ENCODE measurements around the gene OIT3.
"Not testable (repeated sequence)": the region's sequence is repeated elsewhere in the genome, so short reads cannot be mapped to it uniquely, and the experiment has no call there.

Gene OIT3

DNA sequence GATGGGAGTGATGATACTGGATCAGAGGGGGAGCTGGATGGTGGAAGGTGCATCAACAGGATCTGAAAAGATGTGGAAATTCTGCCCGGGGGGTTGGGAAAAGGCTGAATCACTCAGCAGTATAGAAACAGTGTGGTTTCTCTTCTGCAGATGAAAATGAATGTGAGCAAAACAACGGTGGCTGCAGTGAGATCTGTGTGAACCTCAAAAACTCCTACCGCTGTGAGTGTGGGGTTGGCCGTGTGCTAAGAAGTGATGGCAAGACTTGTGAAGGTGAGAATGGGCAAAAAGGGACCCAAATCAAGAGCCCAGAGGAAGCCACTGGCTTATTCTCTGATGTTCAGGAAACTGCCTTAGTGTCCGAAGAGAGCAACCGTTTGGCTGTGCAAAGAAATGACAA lies 12.9 kb downstream of the OIT3 start:
- CTCF ChIA-PET: no interaction called here
- no peak overlapping the region for H3K4me3 ChIP-seq (ENCODE audit: low read depth, low read length)
- no peak for DNase-seq (ENCODE audit: low read depth, low spot score)
- POLR2A ChIA-PET: no interaction called here
- TF ChIP-seq, protein P1, sequence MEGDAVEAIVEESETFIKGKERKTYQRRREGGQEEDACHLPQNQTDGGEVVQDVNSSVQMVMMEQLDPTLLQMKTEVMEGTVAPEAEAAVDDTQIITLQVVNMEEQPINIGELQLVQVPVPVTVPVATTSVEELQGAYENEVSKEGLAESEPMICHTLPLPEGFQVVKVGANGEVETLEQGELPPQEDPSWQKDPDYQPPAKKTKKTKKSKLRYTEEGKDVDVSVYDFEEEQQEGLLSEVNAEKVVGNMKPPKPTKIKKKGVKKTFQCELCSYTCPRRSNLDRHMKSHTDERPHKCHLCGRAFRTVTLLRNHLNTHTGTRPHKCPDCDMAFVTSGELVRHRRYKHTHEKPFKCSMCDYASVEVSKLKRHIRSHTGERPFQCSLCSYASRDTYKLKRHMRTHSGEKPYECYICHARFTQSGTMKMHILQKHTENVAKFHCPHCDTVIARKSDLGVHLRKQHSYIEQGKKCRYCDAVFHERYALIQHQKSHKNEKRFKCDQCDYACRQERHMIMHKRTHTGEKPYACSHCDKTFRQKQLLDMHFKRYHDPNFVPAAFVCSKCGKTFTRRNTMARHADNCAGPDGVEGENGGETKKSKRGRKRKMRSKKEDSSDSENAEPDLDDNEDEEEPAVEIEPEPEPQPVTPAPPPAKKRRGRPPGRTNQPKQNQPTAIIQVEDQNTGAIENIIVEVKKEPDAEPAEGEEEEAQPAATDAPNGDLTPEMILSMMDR (IDR thresholded peaks at IDR 0.05; ENCODE audit: insufficient read depth, low read length, missing control alignments): no peak

DNA sequence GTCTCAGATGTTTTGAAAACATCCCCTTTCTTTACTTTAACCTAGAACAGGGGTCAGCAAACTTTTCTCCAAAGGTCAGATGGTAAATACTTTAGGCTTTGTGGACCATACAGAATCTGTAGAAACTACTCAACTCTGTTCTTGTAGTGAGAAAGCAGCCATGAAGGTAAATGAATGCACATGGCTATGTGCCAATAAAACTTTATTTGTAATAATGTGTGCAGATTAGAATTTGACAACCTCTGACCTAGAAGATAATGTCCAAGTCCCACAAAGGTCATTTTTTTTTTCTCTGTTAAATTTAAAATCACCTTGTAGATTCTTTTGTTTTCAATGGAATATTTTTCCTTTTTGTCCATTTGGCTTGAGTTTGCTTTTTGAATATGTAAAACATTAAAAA lies 17.2 kb downstream of the OIT3 start:
- POLR2A ChIA-PET: no interaction called here
- CTCF ChIA-PET: interaction anchor here (0.7 kb wide), 1 partner anchor 75 kb away, joined by 3 read pairs; no protein-coding TSS in a partner anchor
- no peak for DNase-seq (ENCODE audit: low read depth, low spot score)
- H3K4me3 ChIP-seq (ENCODE audit: low read depth, low read length): no peak overlapping the region
- TF ChIP-seq, protein P1 (IDR thresholded peaks at IDR 0.05; ENCODE audit: insufficient read depth, low read length, missing control alignments): no peak

DNA sequence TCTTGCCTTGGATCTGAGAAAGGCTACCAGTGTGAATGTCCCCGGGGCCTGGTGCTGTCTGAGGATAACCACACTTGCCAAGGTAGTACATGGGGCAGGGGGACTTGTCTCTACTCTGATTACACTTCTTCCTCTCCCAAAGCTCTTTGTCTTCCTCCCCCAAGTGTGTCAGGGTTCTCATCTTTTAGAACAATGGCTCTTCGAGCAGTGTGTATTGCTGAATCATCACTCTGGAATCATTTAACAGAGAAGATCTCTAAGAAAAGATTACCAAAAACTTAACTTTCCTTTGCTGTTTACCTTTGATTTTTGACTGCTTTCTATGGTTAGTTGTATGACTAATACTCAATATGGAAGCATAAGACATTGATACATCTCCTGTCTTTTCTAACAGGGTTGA lies 18.2 kb downstream of the OIT3 start:
- TF ChIP-seq, protein P1 (IDR thresholded peaks at IDR 0.05; ENCODE audit: insufficient read depth, low read length, missing control alignments): no peak
- DNase-seq (ENCODE audit: low read depth, low spot score): no peak
- ChIA-PET POLR2A (no interaction called here), CTCF (no interaction called here)
- H3K4me3 ChIP-seq (ENCODE audit: low read depth, low read length): no peak overlapping the region

DNA sequence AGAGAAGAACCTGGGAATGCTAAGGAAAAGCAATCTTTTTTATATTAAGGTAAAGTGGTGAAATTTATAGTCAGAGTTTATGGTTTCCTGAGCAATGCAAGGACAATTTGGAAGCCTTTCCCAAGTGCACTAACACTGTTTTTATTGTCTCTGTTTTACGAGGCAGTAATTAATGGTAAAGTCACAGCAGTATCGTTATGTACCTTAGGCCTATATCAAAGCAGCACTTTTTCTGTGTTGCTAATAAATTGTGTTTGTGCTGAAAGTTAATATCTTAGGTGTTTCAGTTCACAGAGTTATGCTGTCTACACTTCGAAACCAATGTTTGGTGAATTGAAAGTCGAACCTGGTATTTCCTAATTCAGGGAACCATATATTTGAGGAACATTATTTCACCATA lies 19.2 kb downstream of the OIT3 start:
- ChIA-PET POLR2A (interaction anchor here (0.6 kb wide), 1 partner anchor 484 kb away, joined by 4 read pairs; no protein-coding TSS in a partner anchor), CTCF (no interaction called here)
- no peak overlapping the region for H3K4me3 ChIP-seq (ENCODE audit: low read depth, low read length)
- no peak for DNase-seq (ENCODE audit: low read depth, low spot score)
- TF ChIP-seq, protein P1 (IDR thresholded peaks at IDR 0.05; ENCODE audit: insufficient read depth, low read length, missing control alignments): no peak

DNA sequence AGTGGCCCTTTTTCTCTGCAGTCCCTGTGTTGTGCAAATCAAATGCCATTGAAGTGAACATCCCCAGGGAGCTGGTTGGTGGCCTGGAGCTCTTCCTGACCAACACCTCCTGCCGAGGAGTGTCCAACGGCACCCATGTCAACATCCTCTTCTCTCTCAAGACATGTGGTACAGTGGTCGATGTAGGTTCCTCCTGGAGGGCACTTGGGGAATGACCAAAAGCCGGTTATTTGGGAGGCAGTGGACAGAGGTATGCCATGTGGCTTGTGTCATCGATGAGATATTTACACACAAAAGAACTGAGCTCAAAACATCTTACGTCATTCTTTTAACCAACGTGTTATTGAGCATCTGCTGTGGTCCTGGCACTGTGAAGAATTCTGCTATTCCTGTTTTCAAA lies 19.7 kb downstream of the OIT3 start:
- no peak for DNase-seq (ENCODE audit: low read depth, low spot score)
- no peak overlapping the region for H3K4me3 ChIP-seq (ENCODE audit: low read depth, low read length)
- TF ChIP-seq, protein P1 (IDR thresholded peaks at IDR 0.05; ENCODE audit: insufficient read depth, low read length, missing control alignments): no peak
- ChIA-PET CTCF (no interaction called here), POLR2A (no interaction called here)

DNA sequence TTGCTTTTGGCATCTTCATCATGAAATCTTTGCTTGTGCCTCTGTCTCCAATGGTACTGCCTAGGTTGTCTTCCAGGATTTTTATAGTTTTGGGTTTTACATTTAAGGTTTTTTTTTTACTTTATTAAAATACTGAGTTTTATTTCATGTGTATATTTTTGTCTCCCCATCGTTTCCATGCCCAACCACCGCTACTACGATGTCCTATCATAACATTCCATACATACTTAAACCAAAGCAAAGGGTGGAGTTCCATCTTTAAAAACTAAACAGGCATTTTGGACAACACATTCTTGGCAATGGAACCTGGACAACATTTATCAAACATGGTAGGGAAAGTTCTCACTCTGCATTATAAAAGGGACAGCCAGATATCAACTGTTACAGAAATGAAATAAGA lies 23.7 kb downstream of the OIT3 start:
- DNase-seq (ENCODE audit: low read depth, low spot score); H3K4me3 ChIP-seq (ENCODE audit: low read depth, low read length); CTCF ChIA-PET; POLR2A ChIA-PET: not testable (repeated sequence)

DNA sequence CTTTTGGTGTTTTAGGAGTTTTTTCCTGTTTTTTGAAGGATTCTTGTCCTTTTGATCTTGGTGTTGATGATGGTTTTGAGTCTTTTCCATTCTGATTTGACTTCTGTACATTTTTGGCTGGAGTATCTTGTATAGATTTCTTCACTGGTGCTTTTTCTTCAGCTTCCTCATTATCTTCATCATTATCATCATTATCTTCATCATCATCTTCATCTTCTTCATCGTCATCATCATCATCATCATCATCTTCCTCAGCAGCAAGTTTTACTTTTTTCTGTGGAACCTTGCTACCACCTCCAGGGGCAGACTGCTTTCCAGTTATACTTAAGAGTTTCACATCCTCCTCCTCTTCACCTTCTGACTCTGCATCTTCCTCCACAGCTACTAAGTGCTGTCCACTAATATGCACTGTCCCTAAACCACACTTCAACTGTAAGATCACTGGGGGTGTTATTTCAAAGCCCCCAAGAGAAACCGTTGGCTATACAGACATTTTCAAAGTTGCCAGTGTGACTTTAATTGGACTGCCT lies 24.3 kb downstream of the OIT3 start:
- POLR2A ChIA-PET; CTCF ChIA-PET; DNase-seq (ENCODE audit: low read depth, low spot score); H3K4me3 ChIP-seq (ENCODE audit: low read depth, low read length): not testable (repeated sequence)
